Ishikawa (cell line): ENCODE measurements around the gene EEF1E1.
A peak's percentile ranks its signal among the peaks of the same experiment; 100 is the strongest.

Experiments
- CEBPB ChIP-seq: IDR thresholded peaks from 2 replicates; pipeline ENCODE4 v1.6.1; 2012
- CREB1 ChIP-seq: IDR thresholded peaks from 2 replicates; pipeline ENCODE4 v1.6.1; 2012; ENCODE audit warnings: low read depth
- EGR1 ChIP-seq: IDR thresholded peaks from 2 replicates; pipeline ENCODE4 v1.6.1; 2012
- EP300 ChIP-seq: IDR thresholded peaks from 2 replicates; pipeline ENCODE4 v1.6.1; 2012; ENCODE audit warnings: borderline replicate concordance
- FOXM1 ChIP-seq: IDR thresholded peaks from 2 replicates; pipeline ENCODE4 v1.6.1; 2012; ENCODE audit warnings: low read depth, borderline replicate concordance
- MAX ChIP-seq: IDR thresholded peaks from 2 replicates; pipeline ENCODE4 v1.6.1; 2012
- NFIC ChIP-seq: IDR thresholded peaks from 2 replicates; pipeline ENCODE4 v1.6.1; 2012
- RAD21 ChIP-seq: IDR thresholded peaks from 2 replicates; pipeline ENCODE4 v1.6.1; 2012; ENCODE audit warnings: low read depth
- REST ChIP-seq: IDR thresholded peaks from 2 replicates; pipeline ENCODE4 v1.6.1; 2012; ENCODE audit warnings: low read depth, mild to moderate bottlenecking
- TAF1 ChIP-seq: IDR thresholded peaks from 2 replicates; pipeline ENCODE4 v1.6.1; 2012; ENCODE audit warnings: low read depth, mild to moderate bottlenecking
- TCF12 ChIP-seq: IDR thresholded peaks from 2 replicates; pipeline ENCODE4 v1.6.1; 2012; ENCODE audit warnings: low read depth
- TEAD4 ChIP-seq: IDR thresholded peaks from 2 replicates; pipeline ENCODE4 v1.6.1; 2012
- USF1 ChIP-seq: IDR thresholded peaks from 2 replicates; pipeline ENCODE4 v1.6.1; 2012
- YY1 ChIP-seq: IDR thresholded peaks from 2 replicates; pipeline ENCODE4 v1.6.1; 2012; ENCODE audit warnings: low read depth
- ZBTB7A ChIP-seq: IDR thresholded peaks from 2 replicates; pipeline ENCODE4 v1.6.1; 2012; ENCODE audit warnings: low read depth

The EEF1E1 gene

GRCh38 chr6:8082954-8083858 is 19.1 kb downstream of the EEF1E1 start:
- no peak for TF ChIP-seq TEAD4
- TF ChIP-seq MAX = 0 out of 2 replicates have a peak, but pooled peaks have one; percentile 10

- TF ChIP-seq RAD21 (no peak), TCF12 (no peak), ZBTB7A (no peak), EGR1 (no peak), CREB1 (no peak), FOXM1 (no peak), TAF1 (no peak), USF1 (no peak), EP300 (no peak), YY1 (no peak), CEBPB (no peak), REST (no peak), TEAD4 (no peak), NFIC (no peak), MAX (no peak)
Measured at GRCh38 chr6:8082572-8082953, 19.8 kb downstream of the EEF1E1 start.

- TF ChIP-seq YY1 (no peak), TAF1 (no peak), TEAD4 (no peak), EP300 (no peak), FOXM1 (no peak), ZBTB7A (no peak)
Measured at GRCh38 chr6:8080362-8081151, 21.8 kb downstream of the EEF1E1 start.

GRCh38 chr6:8079126-8079525 is 23.2 kb downstream of the EEF1E1 start:
- no peak for TF ChIP-seq TEAD4
- no peak for TF ChIP-seq EGR1
- no peak for TF ChIP-seq REST

GRCh38 chr6:8077991-8078390 is 24.4 kb downstream of the EEF1E1 start:
- TF ChIP-seq RAD21 = no peak
- TF ChIP-seq REST = no peak
- no peak for TF ChIP-seq YY1
- TF ChIP-seq EP300 = no peak
- no peak for TF ChIP-seq TEAD4
- TF ChIP-seq EGR1 = no peak
- TF ChIP-seq ZBTB7A = no peak
